ENCODE data around the gene SLC26A8. TPM values are rescaled to one million over a fixed set of nuclear protein-coding genes. Genes with fewer than 3 reads are reported as not detected.

The SLC26A8 gene
- total RNA-seq, result not detected in 2 replicates

GRCh38 chr6:36023996-36024795 lies at the start of gene SLC26A8:
TSS of gene SLC26A8 (minus strand) at chr6:36024641. CDS start at chr6:36019707, 4,934 bp downstream.

GRCh38 chr6:36027501-36028087 lies 3.2 kb upstream of the SLC26A8 start, which contains the start of gene MAPK14:
TSS of gene MAPK14 (plus strand) at chr6:36027808. CDS start at chr6:36028158, 350 bp downstream.

DNA sequence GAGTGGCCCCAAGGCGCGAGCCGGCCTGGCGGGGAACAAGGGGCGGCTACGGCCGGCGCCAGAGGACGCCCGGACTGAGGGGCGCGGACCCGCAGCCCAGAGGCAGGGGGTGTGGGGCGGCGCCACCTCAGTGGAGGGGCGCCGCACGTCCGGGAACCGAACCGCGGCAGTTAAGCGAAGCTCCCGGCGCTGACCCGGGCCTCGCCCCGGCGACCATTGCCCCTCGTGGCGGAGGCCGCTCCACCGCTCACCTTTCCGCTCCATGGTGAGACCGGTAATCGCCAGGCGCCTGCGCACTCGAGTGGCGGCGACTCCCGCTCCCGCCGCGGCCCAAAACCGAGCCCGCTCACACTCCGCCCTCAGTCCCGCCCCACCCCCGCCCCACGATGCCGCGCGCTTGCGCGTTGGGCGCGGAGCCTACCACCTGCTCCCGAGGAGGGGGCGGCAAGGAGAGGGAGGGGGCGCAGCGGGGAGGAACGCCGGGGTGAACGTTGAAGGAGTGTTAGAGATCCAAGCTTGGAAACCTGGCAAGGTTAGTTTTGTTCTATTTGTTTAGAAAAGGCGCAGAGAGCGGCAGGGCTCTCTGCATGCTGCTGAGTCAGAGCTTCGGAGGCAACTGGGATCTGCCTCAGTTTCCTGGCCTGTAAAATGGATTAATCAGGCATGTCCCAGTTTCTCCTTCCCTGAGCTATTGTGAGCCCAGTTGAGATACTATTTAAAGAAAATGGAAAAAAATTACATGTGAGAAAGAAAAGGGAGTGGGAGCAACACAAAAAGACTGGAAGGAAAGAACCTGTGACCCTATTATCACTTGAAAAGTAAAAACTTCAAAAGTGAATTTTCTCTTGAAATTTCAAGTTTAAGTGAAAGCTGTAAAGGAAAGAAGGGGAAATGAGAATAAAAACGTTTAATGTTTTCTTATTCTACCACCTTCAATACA lies 103.4 kb downstream of the SLC26A8 start, which contains the start of gene SRPK1:
Gene SRPK1, minus strand, starts transcription at position 306 of the 940 bp plus-strand sequence. Its CDS starts 42 bp downstream, at position 264.

Other genes starting within 250 kb of the SLC26A8 start
- gene CLPSL2, start 248.0 kb downstream of the SLC26A8 start, total RNA-seq, result not detected in 2 replicates
- not detected in 2 replicates for gene CLPSL1, start 243.6 kb downstream of the SLC26A8 start, total RNA-seq
- not detected in 2 replicates for gene CLPS, start 227.3 kb downstream of the SLC26A8 start, total RNA-seq
- gene LHFPL5, start 219.3 kb downstream of the SLC26A8 start, total RNA-seq, result not detected in 2 replicates
- gene SRPK1, start 103.5 kb downstream of the SLC26A8 start, total RNA-seq, result 35.9 and 44.0 TPM in 2 replicates
- gene MAPK14, start 3.2 kb upstream of the SLC26A8 start, total RNA-seq, result 74.4 and 89.4 TPM in 2 replicates
- 2.8 and 4.1 TPM in 2 replicates for gene MAPK13, start 105.9 kb upstream of the SLC26A8 start, total RNA-seq
- 16.9 and 28.4 TPM in 2 replicates for gene BRPF3, start 172.1 kb upstream of the SLC26A8 start, total RNA-seq
- gene PNPLA1, start 245.4 kb upstream of the SLC26A8 start, total RNA-seq, result not detected in 2 replicates

Data from hair follicle dermal papilla cell (primary cell).